GM18511 (cell line): Measurements from ENCODE around the gene CCL7.

Experiments used
- ATAC-seq: cut with Tn5 transposase; IDR thresholded peaks from one replicate; pipeline ENCODE4 v1.9.1; 2021; ENCODE audit warnings: mild to moderate bottlenecking, moderate library complexity; ENCODE audit not compliant: unreplicated experiment

CCL7 gene

DNA sequence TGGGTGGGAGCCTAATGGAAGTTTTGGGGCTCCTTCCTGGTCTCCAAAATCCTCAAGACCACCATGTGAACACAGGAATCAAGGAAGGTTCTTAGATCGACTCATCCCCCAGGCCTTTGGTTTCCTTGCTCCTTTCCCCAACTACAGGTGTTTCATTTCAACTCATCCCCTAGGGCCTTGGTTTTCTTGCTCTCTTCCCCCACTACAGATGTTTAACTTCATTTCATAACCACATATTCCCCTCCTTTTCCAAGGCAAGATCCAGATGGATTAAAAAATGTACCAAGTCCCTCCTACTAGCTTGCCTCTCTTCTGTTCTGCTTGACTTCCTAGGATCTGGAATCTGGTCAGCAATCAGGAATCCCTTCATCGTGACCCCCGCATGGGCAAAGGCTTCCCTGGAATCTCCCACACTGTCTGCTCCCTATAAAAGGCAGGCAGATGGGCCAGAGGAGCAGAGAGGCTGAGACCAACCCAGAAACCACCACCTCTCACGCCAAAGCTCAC lies 15.3 kb downstream of the CCL7 start, which contains the start of gene CCL11:
Gene CCL11 (plus strand): TSS at position 457 of the 507 bp plus-strand sequence. CDS start 67 bp downstream, outside the sequence.
- no peak for ATAC-seq

DNA sequence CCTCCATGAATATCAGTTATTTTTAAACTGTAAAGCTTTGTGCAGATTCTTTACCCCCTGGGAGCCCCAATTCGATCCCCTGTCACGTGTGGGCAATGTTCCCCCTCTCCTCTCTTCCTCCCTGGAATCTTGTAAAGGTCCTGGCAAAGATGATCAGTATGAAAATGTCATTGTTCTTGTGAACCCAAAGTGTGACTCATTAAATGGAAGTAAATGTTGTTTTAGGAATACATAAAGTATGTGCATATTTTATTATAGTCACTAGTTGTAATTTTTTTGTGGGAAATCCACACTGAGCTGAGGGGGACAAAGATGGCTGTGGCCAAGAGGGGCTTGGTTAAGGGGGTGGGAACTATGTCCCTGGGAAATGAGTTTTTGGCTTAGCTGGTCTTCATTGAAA lies 17.9 kb downstream of the CCL7 start:
- ATAC-seq: no peak

DNA sequence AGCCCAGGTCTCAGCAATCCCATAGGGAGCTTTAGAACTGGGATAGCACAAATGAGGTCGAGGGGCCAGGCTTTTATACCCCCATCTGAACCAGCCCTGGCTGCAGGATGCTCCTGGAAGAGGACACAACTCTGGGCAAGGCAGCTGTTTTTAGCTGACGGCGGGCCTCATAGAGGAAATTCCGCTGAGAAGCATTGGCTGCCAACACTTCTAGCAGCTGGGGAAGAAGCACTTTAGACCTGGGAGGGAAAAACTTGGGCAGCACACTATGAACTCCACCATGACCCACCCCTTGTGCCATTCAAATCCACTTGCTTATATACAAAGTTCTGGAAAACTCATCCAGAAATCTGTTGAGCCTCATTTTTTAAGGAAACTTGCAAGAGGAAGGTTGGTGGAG lies 20.6 kb downstream of the CCL7 start:
- no peak for ATAC-seq

DNA sequence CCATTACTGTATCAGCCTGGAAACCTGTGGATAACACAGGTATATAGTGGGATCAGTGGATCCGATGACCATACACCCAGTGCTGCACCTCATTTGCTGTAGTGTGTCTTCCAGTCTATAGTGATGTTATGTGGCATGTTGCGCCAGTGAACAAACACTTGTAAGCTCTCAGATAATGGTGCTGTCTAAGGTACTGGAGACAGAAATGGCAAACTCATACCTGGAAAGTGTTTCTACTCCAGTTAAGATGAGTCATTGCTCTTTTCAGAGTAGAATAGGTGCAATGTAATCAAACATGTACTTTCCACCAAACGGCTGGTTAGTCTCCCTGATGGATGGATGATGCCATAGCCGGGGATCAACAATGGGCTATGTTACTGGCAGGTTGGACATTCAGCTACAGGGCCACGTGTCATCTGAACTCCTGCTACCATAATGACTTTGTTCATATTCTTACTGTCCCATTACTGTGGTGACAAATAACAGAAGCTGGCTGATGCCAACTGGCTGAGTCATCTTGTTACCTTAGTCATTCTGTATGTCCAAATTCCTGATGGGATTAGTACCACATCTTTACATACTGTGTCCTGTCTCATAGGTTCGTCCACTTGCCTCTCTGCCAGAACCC lies 21.8 kb downstream of the CCL7 start:
- ATAC-seq: no peak

DNA sequence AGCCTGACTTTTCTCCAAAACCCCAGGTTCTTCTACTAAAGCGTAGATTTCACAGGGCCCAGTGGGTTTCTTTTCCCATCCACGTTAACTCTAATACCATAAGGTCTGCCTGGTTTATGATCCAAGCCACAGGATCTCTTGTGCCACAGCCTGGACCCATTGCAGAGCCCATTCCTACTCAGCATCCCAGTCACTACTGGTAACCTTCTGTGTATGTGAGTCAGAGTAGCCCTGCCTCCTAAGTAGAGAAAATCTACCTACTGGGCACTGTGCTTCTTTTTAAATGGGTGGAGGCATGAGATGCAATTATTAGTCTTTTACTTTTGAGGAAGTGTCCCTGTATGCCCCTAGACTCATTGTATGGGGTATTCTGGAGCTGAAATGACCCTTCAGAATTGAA lies 29.0 kb downstream of the CCL7 start:
- ATAC-seq: no peak

DNA sequence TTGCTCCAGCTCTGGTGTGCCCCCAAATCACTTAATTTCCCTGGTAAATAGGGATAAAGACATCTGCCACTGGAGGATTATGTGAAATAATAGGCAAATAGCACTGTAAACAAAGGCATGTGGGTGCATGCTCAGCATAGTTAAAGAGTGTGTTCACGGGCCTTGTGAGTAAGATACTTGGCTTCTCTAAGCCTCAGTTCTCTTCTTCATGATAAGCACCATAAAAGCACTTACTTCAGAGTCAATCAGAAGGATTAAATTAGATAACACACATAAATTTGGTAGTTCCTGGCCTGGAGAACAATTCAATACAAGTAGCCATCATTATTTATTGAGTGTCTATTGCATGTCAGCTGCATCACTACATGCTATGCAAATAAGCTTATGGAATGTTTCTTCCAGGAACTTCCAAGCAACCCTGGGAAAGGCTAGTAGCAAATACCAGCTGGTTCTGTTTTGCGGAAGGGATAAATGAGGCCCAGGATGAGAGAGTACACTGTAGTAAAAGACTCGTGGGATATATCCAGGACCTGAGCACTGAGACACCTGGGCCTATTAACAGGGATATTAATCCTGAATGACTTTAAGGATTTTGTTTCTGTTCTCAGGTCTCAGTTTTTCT lies 30.0 kb downstream of the CCL7 start:
- no peak for ATAC-seq

DNA sequence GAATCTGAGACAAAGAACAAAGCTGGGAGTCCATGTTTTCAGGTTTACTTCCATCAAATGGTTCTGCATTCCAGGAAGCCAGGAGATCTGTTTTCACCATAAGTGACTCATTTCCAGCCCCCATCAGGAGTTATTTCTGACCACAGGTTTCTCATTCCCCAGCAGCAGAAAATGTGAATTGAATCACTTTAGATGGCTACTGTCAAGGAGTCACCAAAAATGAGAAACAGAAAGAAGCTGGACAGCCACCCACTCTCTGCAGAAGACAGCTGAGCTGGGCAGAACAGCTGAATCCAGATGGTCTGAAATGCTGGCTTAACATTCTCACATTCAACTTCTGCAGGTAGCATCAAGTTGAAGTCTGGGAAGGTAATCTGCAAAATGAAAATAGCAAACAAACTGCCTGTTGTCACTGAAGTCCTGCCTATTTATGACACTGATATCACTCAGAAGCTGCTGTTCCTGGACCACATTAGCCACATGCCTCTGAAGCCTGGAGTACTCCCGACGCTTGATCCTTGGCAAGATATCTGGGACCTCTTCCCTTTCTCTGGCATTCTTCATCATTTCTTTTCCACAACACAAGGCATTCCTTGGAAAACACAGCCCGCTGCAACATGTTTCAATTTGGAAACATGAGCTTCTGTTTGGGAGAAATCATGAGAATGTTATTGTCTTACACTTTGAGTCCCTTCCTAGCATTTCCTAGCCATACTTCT lies 30.8 kb downstream of the CCL7 start:
- ATAC-seq: no peak

DNA sequence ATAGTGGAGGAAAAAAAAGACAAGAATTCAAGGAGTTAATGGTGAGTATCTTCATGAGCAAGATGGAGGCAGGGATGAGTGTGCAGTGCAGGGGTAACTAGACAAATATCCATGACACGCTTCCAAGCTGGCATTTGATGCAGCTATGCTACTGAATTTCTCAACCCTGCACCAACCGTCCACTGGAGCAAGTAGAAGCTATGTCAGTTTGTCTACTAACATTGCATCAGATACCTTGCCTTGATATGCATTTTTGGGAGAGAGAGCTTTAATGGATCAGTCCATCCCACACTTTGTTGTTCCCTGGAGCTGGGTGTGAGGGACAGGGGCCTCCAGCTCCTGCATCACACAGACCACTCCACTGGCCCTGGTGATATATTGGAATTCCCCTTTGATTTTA lies 32.0 kb downstream of the CCL7 start:
- ATAC-seq: no peak

DNA sequence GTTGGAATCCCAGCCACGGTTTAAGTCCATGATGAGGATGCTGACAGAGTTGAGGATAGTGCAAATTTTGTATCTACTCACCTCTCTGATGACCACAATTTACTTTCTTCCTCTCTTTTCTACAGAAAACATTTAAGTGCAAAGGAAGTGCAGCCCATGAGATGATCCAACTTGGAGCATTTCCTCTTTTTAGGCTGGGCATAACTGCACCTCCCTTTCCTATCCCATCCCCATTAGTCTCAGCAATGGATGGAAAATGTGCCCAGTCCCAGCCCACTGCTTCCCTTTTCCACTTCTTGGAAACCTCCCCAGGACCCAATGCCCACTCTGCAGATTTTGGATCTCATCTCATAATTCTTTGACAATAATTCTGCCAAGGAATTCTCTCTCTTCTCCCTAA lies 32.6 kb downstream of the CCL7 start:
- ATAC-seq: no peak

DNA sequence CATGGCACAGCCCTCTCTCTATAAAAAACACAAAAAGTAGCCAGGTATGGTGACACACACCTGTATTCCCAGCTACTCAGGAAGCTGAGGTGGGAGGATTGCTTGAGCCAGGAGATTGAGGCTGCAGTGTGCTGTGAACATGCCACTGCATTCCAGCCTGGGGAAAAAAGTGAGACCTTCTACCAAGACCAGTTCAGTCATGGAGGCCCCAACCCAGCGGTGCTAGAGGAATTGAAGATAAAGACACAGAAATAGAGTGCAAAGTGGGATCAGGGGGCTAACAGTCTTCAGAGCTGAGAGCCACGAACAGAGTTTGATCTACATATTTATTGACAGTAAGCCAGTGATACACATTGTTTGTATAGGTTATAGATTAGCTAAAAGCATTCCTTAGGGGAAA lies 33.6 kb downstream of the CCL7 start:
- no peak for ATAC-seq

DNA sequence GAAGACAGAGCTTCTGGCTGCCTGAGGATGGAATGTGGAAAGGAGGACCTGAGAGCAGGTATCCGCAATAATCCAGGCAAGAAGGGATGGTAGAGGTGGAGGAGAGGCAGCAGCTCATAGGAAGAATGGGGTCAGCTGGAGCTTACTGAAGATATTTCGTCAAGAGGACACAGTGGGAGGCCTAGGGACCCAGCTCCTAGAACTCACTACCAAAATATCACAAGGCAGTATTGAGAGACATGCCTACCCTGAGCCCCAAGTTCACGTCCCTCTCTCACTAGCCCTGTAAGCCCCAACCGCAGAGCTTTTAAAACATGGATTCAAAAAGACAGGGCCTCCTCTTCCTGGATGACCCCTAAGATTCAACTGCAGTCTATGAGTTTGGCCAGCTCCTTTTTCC lies 35.0 kb downstream of the CCL7 start:
- ATAC-seq: no peak

DNA sequence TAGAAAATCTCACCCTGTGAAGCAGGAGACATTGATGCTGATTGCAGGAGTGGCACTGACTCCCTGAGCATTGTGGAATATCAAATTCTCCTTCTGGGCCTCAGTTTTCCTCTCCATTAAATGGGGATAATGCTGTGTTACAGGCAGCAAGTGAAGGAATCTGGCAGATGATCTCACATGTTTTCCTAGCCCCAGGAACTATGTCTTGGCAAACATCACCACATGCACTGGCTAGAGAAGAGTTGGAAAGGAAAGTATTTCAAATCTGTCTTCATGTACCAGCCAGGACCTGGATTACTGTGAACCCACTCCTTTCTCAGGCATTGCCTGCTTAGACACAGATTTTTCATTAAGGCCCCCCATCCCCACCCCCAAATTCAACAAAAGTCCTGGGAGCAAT lies 35.6 kb downstream of the CCL7 start:
- no peak for ATAC-seq

DNA sequence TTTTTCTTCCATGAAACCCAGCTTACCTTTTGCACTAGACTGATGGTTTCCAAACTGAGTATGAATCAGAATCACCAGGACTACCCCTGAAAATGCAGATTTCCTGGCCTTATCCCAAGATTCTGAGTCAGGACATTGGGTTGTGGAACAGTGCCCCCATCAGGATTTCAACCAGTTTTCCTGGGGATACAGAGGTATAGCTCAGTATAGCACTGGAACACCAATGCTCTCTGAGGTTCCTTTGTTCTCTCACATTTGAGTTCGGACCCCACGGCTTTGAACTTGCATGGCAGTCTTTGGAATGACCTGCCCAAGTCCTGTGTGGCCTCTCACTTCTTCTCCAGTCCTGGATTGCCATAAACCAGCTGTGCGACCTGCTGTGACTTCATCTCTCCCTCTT lies 36.4 kb downstream of the CCL7 start:
- no peak for ATAC-seq

DNA sequence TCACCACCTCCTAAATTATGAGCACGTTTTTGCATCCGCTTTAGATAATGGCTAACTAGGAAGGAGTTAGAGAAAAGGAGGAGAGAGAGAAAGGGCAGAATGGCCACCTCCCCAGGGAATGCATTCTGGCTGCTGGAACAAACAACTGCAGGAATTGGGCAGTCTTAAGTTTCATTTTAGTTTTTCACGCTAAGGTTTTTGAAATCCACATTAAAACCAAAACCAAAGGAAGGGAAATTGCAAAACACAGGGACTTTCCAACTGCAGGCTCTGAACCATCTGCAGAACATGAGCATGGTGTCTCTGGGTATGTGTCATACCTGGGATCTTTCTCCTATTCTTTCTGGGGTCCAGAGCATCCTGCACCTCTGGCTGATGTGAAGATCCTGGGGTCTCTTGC lies 37.1 kb downstream of the CCL7 start:
- no peak for ATAC-seq

DNA sequence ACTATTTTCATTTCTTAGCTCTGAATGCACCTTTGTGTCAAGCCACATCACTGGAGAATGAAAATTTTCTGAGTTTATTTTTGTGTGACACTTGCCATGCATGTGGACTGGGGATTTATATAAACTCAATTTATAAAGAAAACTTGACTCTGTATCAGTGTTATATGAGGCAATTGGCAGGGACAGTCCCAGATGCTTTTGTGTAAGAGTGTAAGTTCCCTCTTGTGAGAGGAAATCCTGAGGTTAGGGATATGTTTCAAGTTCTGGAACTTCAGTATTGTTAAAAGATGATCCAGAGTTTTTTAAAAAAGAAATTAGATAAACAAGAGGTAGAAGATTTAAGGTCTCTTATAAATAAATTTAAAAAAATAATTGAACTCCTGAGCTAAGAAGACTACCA lies 38.4 kb downstream of the CCL7 start:
- ATAC-seq: no peak

DNA sequence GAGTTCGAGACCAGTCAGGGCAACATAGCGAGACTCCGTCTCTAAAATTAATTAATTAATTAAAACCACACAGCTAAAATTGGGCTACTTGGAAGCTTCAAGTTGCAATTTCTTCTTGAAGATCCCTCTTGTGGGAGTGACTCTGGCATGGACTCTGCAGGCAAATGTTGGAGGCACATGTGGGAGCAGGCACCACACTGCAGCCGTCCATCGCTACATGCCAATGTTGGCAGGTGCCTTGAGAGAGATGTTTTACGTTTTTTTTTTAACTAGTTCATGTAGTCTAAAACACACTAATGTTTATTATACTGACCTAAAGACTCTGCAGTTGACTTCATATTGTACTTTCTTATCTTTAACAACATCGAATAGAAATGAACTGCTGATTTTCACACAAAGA lies 41.3 kb downstream of the CCL7 start:
- no peak for ATAC-seq

DNA sequence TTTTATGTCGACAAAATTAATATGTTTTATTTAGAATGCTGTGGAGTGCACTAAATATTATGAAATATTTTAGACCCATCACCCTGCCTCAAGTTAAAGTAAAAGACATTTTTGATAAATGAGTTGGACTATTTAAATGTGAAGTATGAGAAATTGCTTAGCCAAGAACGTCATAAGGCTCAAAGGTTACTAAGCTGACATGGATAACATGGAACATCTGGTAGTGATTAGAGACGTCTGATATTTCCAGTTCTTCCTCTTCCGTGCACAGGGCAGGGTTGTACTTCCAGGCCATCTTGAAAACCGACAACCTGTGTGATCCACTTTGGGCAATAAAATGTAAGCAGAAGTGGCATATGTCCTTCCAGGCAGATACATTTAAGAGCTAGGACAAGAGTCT lies 42.1 kb downstream of the CCL7 start:
- no peak for ATAC-seq

DNA sequence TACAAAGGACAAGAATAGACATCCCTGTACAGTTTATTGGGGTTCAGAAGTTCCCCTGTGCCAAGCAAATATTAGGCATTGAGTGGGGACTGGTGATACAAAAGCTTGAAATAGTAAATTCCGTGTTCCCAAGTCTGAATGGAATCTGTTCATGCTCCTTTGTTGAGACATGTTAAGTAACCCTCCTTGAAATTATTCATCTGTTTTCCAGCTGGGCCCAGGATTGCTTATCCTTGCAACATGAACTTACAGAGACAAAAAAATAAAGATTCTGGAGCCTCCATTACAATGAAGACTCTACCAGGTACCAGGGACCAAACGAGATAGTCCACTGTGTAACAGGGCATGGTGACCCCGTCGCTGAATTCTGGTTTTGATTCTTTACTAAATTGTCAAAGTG lies 43.1 kb downstream of the CCL7 start:
- ATAC-seq: no peak

DNA sequence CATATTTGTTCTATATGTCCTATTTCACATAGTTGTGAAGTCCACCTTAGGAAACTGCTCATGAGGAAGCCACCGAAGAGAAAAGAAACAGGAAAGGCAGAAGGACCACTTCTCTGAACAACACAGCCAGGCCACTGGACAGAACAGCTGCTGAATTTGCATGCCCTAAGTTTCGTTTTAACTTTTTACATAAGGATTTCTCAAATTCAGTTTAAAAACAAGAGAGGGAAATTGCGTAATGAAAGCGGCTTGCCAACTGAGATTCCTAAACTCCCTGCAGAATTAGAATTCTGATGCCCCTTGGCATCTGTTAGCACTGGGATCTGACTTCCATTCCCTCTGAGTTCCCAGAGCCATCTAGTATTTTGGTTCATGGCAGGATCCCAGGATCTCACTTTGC lies 44.3 kb downstream of the CCL7 start:
- no peak for ATAC-seq

DNA sequence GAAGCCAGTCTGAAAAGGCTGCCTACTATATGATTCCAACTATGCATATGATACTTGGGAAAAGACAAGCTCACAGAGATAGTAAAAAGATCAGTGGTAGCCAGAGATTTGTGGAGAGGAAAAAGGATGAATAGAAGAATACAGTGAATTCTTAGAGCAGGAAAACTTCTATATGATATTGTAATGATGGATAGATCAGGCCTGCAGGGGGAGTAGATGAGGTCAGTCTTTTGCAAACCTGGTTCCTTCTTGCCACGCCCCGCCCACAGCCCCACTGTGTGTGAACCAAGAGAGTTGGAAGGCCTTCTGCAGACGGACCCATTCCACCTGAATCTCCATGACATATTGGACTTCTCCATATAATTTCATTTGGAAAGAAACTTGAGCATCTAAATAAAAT lies 48.5 kb downstream of the CCL7 start:
- ATAC-seq: no peak

DNA sequence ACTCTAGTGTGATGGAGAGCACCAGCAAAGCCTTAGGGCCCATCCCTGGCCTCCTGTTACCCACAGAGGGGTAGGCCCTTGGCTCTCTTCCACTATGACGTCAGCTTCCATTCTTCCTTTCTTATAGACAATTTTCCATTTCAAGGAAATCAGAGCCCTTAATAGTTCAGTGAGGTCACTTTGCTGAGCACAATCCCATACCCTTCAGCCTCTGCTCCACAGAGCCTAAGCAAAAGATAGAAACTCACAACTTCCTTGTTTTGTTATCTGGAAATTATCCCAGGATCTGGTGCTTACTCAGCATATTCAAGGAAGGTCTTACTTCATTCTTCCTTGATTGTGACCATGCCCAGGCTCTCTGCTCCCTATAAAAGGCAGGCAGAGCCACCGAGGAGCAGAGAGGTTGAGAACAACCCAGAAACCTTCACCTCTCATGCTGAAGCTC lies 49.0 kb downstream of the CCL7 start, which contains the start of gene CCL8:
Gene CCL8 (plus strand): TSS at position 397 of the 445 bp plus-strand sequence. CDS start 67 bp downstream, outside the sequence.
- ATAC-seq: no peak
